Adrenal gland (tissue), 5 donors: Measurements from ENCODE around the gene MEGF11.

Experiments
- CTCF ChIP-seq, 6 experiments: fragments of 450-650 bp in 4 of 6; fragments of 200-600 bp in 2 of 6; sonication (generic) in 1 of 6; IDR thresholded peaks; 1 replicate in 5 of 6; 2 replicates in 1 of 6; pipeline versions ENCODE4 v1.5.1 to v1.8.0; 2016 to 2021; ENCODE audit warnings: antibody characterized with exemption in 6 of 6, mild to moderate bottlenecking in 2 of 6, moderate library complexity in 1 of 6
- POLR2A ChIP-seq, 2 donors: fragments of 450-650 bp; IDR thresholded peaks; one replicate each; pipeline ENCODE4 v1.6.1; 2017; ENCODE audit warnings: antibody characterized with exemption in 2 of 2, mild to moderate bottlenecking in 2 of 2, moderate library complexity in 1 of 2
- donor health status: DM: no; HTN: no; CAD: no.

- TF ChIP-seq CTCF (IDR thresholded peaks at IDR 0.05) (no peak), POLR2A (IDR thresholded peaks at IDR 0.05) (no peak)
Observed at GRCh38 chr15:66212563-66212921, 41.0 kb downstream of the MEGF11 start.
